GM12878 (cell line): ENCODE measurements around the gene ANXA2R. TPM values are rescaled to one million over a fixed set of nuclear protein-coding genes. Genes with fewer than 3 reads are reported as not detected.

Source experiments
- ATAC-seq: fragments of 200-7000 bp; cut with Tn5 transposase; 3 replicates; pipeline ENCODE4 v1.9.1; 2020; ENCODE audit warnings: mild to moderate bottlenecking, moderate library complexity
- BruUV-seq: library from RNA; stranded (reverse); fragments of 400-500 nt; replicated peaks from 2 replicates; lab custom pipeline; 2021; lab: Mats Ljungman, UMichigan
- CTCF ChIA-PET: fragments of 300-600 bp; sonication (Branson Sonifier 250); formaldehyde crosslinking; extraction: SDS; loops from one replicate; lab custom pipeline; 2021; ENCODE audit warnings: inconsistent platforms; lab: Yijun Ruan, JAX
- POLR2A ChIA-PET: fragments of 350-600 bp; formaldehyde crosslinking; extraction: SDS; loops from one replicate; lab custom pipeline; 2021; ENCODE audit warnings: inconsistent platforms; lab: Charles Lee
- RAD21 ChIA-PET: fragments of 300-600 bp; sonication (Branson Sonifier 250); formaldehyde crosslinking; loops from one replicate; lab custom pipeline; 2023; ENCODE audit warnings: antibody characterized with exemption; ENCODE audit not compliant: unreplicated experiment; lab: Charles Lee
- SMC1A ChIA-PET: fragments of 300-600 bp; sonication (Branson Sonifier 250); formaldehyde crosslinking; loops from one replicate; lab custom pipeline; 2023; ENCODE audit not compliant: unreplicated experiment, uncharacterized antibody; lab: Charles Lee
- DNase-seq: peaks from one replicate; pipeline ENCODE4 v3.0.0-alpha.2; 2011; ENCODE audit warnings: low read depth, low spot score
- FAIRE-seq: peaks from 3 replicates; lab custom pipeline; 2011; peaks lifted over from hg19 to GRCh38; lab: Jason Lieb, UNC
- H2AFZ ChIP-seq: 2 replicates; pipeline ENCODE4 v1.6.0; 2011; ENCODE audit warnings: low read depth, low read length, control low read depth; ENCODE audit not compliant: control insufficient read depth
- H3K27ac ChIP-seq: 2 replicates; pipeline ENCODE4 v1.5.1; 2011; ENCODE audit warnings: control low read depth; ENCODE audit not compliant: control insufficient read depth, insufficient read depth
- H3K27me3 ChIP-seq, 2 experiments: replicated peaks in 1 of 2; 2 replicates each; pipeline versions ENCODE4 v1.6.0 to v1.6.1; 2011; ENCODE audit warnings: low read length in 1 of 2; ENCODE audit not compliant: control insufficient read depth in 2 of 2, insufficient read depth in 2 of 2
- H3K36me3 ChIP-seq, 2 experiments: 2 replicates each; pipeline ENCODE4 v1.5.1; 2011; ENCODE audit warnings: low read length in 1 of 2; ENCODE audit not compliant: control insufficient read depth in 2 of 2, insufficient read depth in 2 of 2
- H3K4me1 ChIP-seq: 2 replicates; pipeline ENCODE4 v1.6.1; 2011; ENCODE audit warnings: mild to moderate bottlenecking, low read length, moderate library complexity, mixed read lengths; ENCODE audit not compliant: control insufficient read depth, insufficient read depth
- H3K4me2 ChIP-seq: 2 replicates; pipeline ENCODE4 v1.6.0; 2011; ENCODE audit warnings: control low read depth; ENCODE audit not compliant: control insufficient read depth, insufficient read depth
- H3K4me3 ChIP-seq: fragments of 200-600 bp; sonication (generic); 2 replicates; pipeline ENCODE4 v1.5.1; 2016
- H3K79me2 ChIP-seq: 2 replicates; pipeline ENCODE4 v1.6.0; 2011; ENCODE audit warnings: low read length; ENCODE audit not compliant: control insufficient read depth, insufficient read depth
- H3K9ac ChIP-seq: 2 replicates; pipeline ENCODE4 v1.8.0; 2011; ENCODE audit warnings: low read length, control low read depth, mixed read lengths; ENCODE audit not compliant: control insufficient read depth, insufficient read depth
- H3K9me3 ChIP-seq: replicated peaks from 3 replicates; pipeline ENCODE4 v1.5.1; 2011; ENCODE audit warnings: mild to moderate bottlenecking, low read length; ENCODE audit not compliant: control insufficient read depth, insufficient read depth
- H4K20me1 ChIP-seq: 2 replicates; pipeline ENCODE4 v1.6.0; 2011; ENCODE audit not compliant: control insufficient read depth, insufficient read depth
- BACH1 ChIP-seq: fragments of 450-650 bp; IDR thresholded peaks from 2 replicates; pipeline ENCODE4 v1.6.1; 2017; ENCODE audit warnings: mild to moderate bottlenecking, borderline replicate concordance
- CBFB ChIP-seq: IDR thresholded peaks from 2 replicates; pipeline ENCODE4 v1.6.1; 2016; ENCODE audit warnings: antibody characterized with exemption, low read depth
- CBX5 ChIP-seq: sonication (generic); IDR thresholded peaks from 2 replicates; pipeline ENCODE4 v1.6.1; 2016; ENCODE audit warnings: low read depth, moderate library complexity, mild to moderate bottlenecking, inconsistent platforms
- E2F4 ChIP-seq: IDR thresholded peaks from 2 replicates; pipeline ENCODE4 v1.6.1; 2012; ENCODE audit warnings: low read depth, low read length, improper control_type of control experiment
- EGR1 ChIP-seq, 2 experiments: IDR thresholded peaks; 1 replicate in 1 of 2; 2 replicates in 1 of 2; pipeline ENCODE4 v1.6.1; 2011 to 2012; ENCODE audit warnings: low read depth in 2 of 2, low read length in 2 of 2, borderline replicate concordance in 1 of 2, mild to moderate bottlenecking in 1 of 2, moderate library complexity in 1 of 2
- ESRRA ChIP-seq: IDR thresholded peaks from 2 replicates; pipeline ENCODE4 v1.6.1; 2012; ENCODE audit warnings: mild to moderate bottlenecking, low read length, improper control_type of control experiment
- FOXK2 ChIP-seq: fragments of 450-650 bp; IDR thresholded peaks from 2 replicates; pipeline ENCODE4 v1.6.1; 2017; ENCODE audit warnings: mild to moderate bottlenecking, moderate library complexity
- GABPA ChIP-seq: IDR thresholded peaks from 2 replicates; pipeline ENCODE4 v1.6.1; 2014; ENCODE audit warnings: antibody characterized with exemption, low read depth, mild to moderate bottlenecking, inconsistent platforms
- IKZF2 ChIP-seq, 2 experiments: fragments of 450-650 bp; IDR thresholded peaks; 2 replicates each; pipeline ENCODE4 v1.6.1; 2017; ENCODE audit warnings: mild to moderate bottlenecking in 2 of 2, moderate library complexity in 2 of 2
- JUNB ChIP-seq: IDR thresholded peaks from 2 replicates; pipeline ENCODE4 v1.6.1; 2016; ENCODE audit warnings: antibody characterized with exemption, mild to moderate bottlenecking
- KDM1A ChIP-seq: fragments of 200-600 bp; sonication (generic); IDR thresholded peaks from 2 replicates; pipeline ENCODE4 v1.6.1; 2016; ENCODE audit warnings: borderline replicate concordance
- KLF5 ChIP-seq: fragments of 450-650 bp; IDR thresholded peaks from 2 replicates; pipeline ENCODE4 v1.6.1; 2014; ENCODE audit warnings: mild to moderate bottlenecking; ENCODE audit not compliant: partially characterized antibody
- MYC ChIP-seq: IDR thresholded peaks from 2 replicates; pipeline ENCODE4 v1.6.1; 2011; ENCODE audit warnings: mild to moderate bottlenecking, low read length, moderate library complexity, inconsistent platforms; ENCODE audit not compliant: insufficient read depth, insufficient replicate concordance, insufficient read length, severe bottlenecking
- NFIC ChIP-seq: IDR thresholded peaks from 2 replicates; pipeline ENCODE4 v1.6.1; 2012; ENCODE audit warnings: low read depth, mild to moderate bottlenecking, inconsistent platforms, low read length, moderate library complexity
- NFYB ChIP-seq: IDR thresholded peaks from 2 replicates; pipeline ENCODE4 v1.6.1; 2011; ENCODE audit warnings: low read depth, mild to moderate bottlenecking, low read length, improper control_type of control experiment, moderate library complexity; ENCODE audit not compliant: insufficient read depth
- NR2C2 ChIP-seq: IDR thresholded peaks from 2 replicates; pipeline ENCODE4 v1.6.1; 2011; ENCODE audit warnings: borderline replicate concordance, low read depth; ENCODE audit not compliant: control insufficient read depth, insufficient read length
- RAD51 ChIP-seq: fragments of 450-650 bp; IDR thresholded peaks from 2 replicates; pipeline ENCODE4 v1.6.1; 2016; ENCODE audit warnings: moderate library complexity, mild to moderate bottlenecking, inconsistent platforms
- RELA ChIP-seq: fragments of 450-650 bp; IDR thresholded peaks from 2 replicates; pipeline ENCODE4 v1.8.0; 2014; ENCODE audit warnings: borderline replicate concordance; ENCODE audit not compliant: partially characterized antibody
- SPI1 ChIP-seq: IDR thresholded peaks from 2 replicates; pipeline ENCODE4 v1.6.1; 2011; ENCODE audit warnings: low read depth, mild to moderate bottlenecking, low read length, moderate library complexity, borderline replicate concordance; ENCODE audit not compliant: insufficient read depth
- SUPT20H ChIP-seq: IDR thresholded peaks from 2 replicates; pipeline ENCODE4 v1.6.1; 2011; ENCODE audit warnings: low read depth, mild to moderate bottlenecking, low read length, moderate library complexity, borderline replicate concordance; ENCODE audit not compliant: control insufficient read depth
- TCF12 ChIP-seq: IDR thresholded peaks from 2 replicates; pipeline ENCODE4 v1.6.1; 2011; ENCODE audit warnings: low read depth, mild to moderate bottlenecking, low read length
- TCF7 ChIP-seq: IDR thresholded peaks from 2 replicates; pipeline ENCODE4 v1.6.1; 2014; ENCODE audit warnings: antibody characterized with exemption, borderline replicate concordance
- WRNIP1 ChIP-seq: IDR thresholded peaks from 2 replicates; pipeline ENCODE4 v1.6.1; 2011; ENCODE audit warnings: low read depth, low read length, improper control_type of control experiment, borderline replicate concordance
- WGBS: methylation state at CpG from one replicate; pipeline ENCODE4 v1.1.6; 2016; ENCODE audit warnings: low lambda C conversion rate; ENCODE audit not compliant: insufficient replicate concordance, insufficient coverage; ENCODE audit errors: missing lambda C conversion rate; 5-methylcytosine and 5-hydroxymethylcytosine counted together
- in situ Hi-C: fragments of 300-500 bp; cut with MboI; formaldehyde crosslinking; loops from 9 replicates; pipeline ENCODE4 v1.14.3; 2018; ENCODE audit warnings: mixed read lengths
- intact Hi-C: fragments of 100-400 bp; cut with micrococcal nuclease; formaldehyde crosslinking; loops from one replicate; pipeline ENCODE4 v1.14.2; 2022; ENCODE audit not compliant: unreplicated experiment
- polyA plus RNA-seq, 11 experiments: library from polyadenylated mRNA; depleted of rRNA in 4 of 11; unstranded in 6 of 11; stranded (reverse) in 5 of 11; fragments of >200 nt; fragmentation: Nextera tagmentation in 4 of 11; fragmentation: Illumina TruSeq in 1 of 11; extraction: Ambion mirVana in 4 of 11; extraction: Trizol in 1 of 11; gene quantifications; 1 replicate in 1 of 11; 2 replicates in 10 of 11; pipeline versions ENCODE4 v1.2.1 to v1.2.3, GENCODE V29; 2011 to 2016; ENCODE audit warnings: inconsistent platforms in 2 of 11, missing spikeins in 2 of 11, low read depth in 1 of 11
- total RNA-seq, 4 experiments: library from RNA; depleted of rRNA in 3 of 4; stranded (reverse); fragments of >200 nt in 3 of 4; fragmentation: Illumina TruSeq in 1 of 4; extraction: Trizol in 1 of 4; gene quantifications; 2 replicates each; pipeline versions ENCODE4 v1.2.1 to v1.2.3, GENCODE V29; 2013 to 2021

The ANXA2R gene
- total and polyA plus RNA-seq, 10 of the 15 experiments (the other 5 are each of a cell fraction or from before 2014, with no cell fraction given) = 2.3 to 7.8 (median 4.4) TPM

DNA sequence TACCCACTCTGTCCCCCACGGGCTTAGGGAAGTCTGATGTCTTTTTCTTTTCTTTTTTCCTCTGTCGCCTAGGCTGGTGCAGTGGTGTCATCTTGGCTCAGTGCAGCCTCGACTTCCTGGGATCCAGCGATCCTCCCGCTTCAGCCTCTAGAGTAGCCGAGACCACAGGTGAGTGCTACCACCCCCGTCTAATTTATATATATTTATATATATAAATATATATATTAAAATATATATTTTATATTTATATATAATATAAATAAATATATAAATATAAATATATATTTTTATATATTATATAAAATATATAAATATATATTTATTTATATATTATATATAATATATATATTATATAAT is 3.3 kb upstream of the ANXA2R start:
- Histone ChIP-seq H3K79me2 (no peaks in the 10 kb centered on the region), H3K9me3 (no peaks in the 10 kb centered on the region), H2AFZ (peak overlapping the region; percentile 77), H3K4me2 (peak overlapping the region; percentile 95), H3K36me3 (no peaks in the 10 kb centered on the region), H3K4me1 (peaks cover 5% of the 10 kb centered on the region; the same call in 1 of the 2 replicates), H3K4me3 (peak overlapping the region; percentile 66), H4K20me1 (no peaks in the 10 kb centered on the region), H3K27ac (peak overlapping the region; percentile 82), H3K27me3 (no peaks in the 10 kb centered on the region), H3K9ac (peak overlapping the region; percentile 68)
- ChIA-PET RAD21 (interaction anchor here (1.3 to 3.2 kb wide), 6 partner anchors 26 to 134 kb away, joined by 3 to 70 read pairs (median 24); partner anchors contain the start of gene ZNF131), SMC1A (interaction anchor here (1.2 to 7.9 kb wide), 5 partner anchors 22 to 93 kb away, joined by 3 to 111 read pairs (median 5); partner anchors contain the start of gene ZNF131), CTCF (interaction anchor here (0.9 to 3.8 kb wide), 7 partner anchors 22 to 133 kb away, joined by 3 to 70 read pairs (median 25); no protein-coding TSS in a partner anchor), POLR2A (interaction anchor here (0.6 to 1.5 kb wide), 2 partner anchors 25 to 159 kb away, joined by 5 to 6 read pairs; no protein-coding TSS in a partner anchor)
- BruUV-seq = no TSS peak
- ATAC-seq (no peak), DNase-seq (no peak), FAIRE-seq (no peak)
- in situ Hi-C loops (loop anchor here (5.0 kb wide), 2 partner anchors 91 to 136 kb away; no protein-coding TSS in a partner anchor), intact Hi-C loops (no loop called here)
- TF ChIP-seq IKZF2 (IDR thresholded peaks at IDR 0.05) (peak in 1 of 2 experiments; percentile 68; a peak in 3 of 4 replicates), FOXK2 (no peak), TCF12 (no peak), E2F4 (0 out of 2 replicates have a peak, but pooled peaks have one; percentile 3), SUPT20H (no peak), KDM1A (no peak), RELA (no peak), NFYB (no peak), NFIC (0 out of 2 replicates have a peak, but pooled peaks have one; percentile 1), EGR1 (IDR thresholded peaks at IDR 0.05; ENCODE audit: borderline replicate concordance in 1 of 2, low read depth in 2 of 2, low read length in 2 of 2) (no peak), KLF5 (no peak), CBX5 (no peak), RAD51 (no peak), NR2C2 (no peak), ESRRA (no peak), JUNB (no peak), TCF7 (no peak), SPI1 (no peak), BACH1 (no peak), MYC (no peak), CBFB (no peak), WRNIP1 (no peak), GABPA (no peak)
- WGBS = under 1% methylated on average over 7 of the region's 7 CpGs
